Neural progenitor cell (in vitro differentiated cells): Measurements from ENCODE around the gene ADTRP.

Experiments used
- EZH2 ChIP-seq: fragments of 200-600 bp; sonication (generic); IDR thresholded peaks from 2 replicates; pipeline ENCODE4 v1.6.1; 2017; ENCODE audit warnings: antibody characterized with exemption, mild to moderate bottlenecking, moderate library complexity
- EZH2phosphoT487 ChIP-seq: fragments of 200-600 bp; sonication (generic); IDR thresholded peaks from 2 replicates; pipeline ENCODE4 v1.6.1; 2017; ENCODE audit warnings: antibody characterized with exemption
- TF ChIP-seq, protein P1 (sequence below): fragments of 200-600 bp; sonication (generic); IDR thresholded peaks from 2 replicates; pipeline ENCODE4 v1.5.1; 2017; ENCODE audit warnings: antibody characterized with exemption, mild to moderate bottlenecking

- no peak for TF ChIP-seq EZH2
- TF ChIP-seq, protein P1, sequence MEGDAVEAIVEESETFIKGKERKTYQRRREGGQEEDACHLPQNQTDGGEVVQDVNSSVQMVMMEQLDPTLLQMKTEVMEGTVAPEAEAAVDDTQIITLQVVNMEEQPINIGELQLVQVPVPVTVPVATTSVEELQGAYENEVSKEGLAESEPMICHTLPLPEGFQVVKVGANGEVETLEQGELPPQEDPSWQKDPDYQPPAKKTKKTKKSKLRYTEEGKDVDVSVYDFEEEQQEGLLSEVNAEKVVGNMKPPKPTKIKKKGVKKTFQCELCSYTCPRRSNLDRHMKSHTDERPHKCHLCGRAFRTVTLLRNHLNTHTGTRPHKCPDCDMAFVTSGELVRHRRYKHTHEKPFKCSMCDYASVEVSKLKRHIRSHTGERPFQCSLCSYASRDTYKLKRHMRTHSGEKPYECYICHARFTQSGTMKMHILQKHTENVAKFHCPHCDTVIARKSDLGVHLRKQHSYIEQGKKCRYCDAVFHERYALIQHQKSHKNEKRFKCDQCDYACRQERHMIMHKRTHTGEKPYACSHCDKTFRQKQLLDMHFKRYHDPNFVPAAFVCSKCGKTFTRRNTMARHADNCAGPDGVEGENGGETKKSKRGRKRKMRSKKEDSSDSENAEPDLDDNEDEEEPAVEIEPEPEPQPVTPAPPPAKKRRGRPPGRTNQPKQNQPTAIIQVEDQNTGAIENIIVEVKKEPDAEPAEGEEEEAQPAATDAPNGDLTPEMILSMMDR = no peak
- TF ChIP-seq EZH2phosphoT487 = no peak
Observed at GRCh38 chr6:11758878-11759277, 19.7 kb downstream of the ADTRP start.
